T-cell (primary cell): Measurements from ENCODE around the gene TRAPPC3. TPM values are rescaled to one million over a fixed set of nuclear protein-coding genes. Genes with fewer than 3 reads are reported as not detected.

ENCODE experiments used
- ATAC-seq, 4 experiments: fragments of 200-7000 bp in 3 of 4; fragments of 150-1000 bp in 1 of 4; cut with Tn5 transposase; replicated peaks in 1 of 4; 1 replicate in 3 of 4; 2 replicates in 1 of 4; pipeline ENCODE4 v1.10.0; 2021; ENCODE audit warnings: moderate library complexity in 3 of 4, mild to moderate bottlenecking in 2 of 4, moderate number of reproducible peaks in 1 of 4
- CTCF ChIA-PET, 2 donors: fragments of 300-600 bp; sonication (Branson Sonifier 250); formaldehyde crosslinking; loops; one replicate each; lab custom pipeline; 2022; ENCODE audit warnings: antibody characterized with exemption in 2 of 2; lab: Charles Lee
- POLR2A ChIA-PET, 2 donors: fragments of 300-600 bp; sonication (Branson Sonifier 250); formaldehyde crosslinking; loops; one replicate each; lab custom pipeline; 2022; ENCODE audit warnings: antibody characterized with exemption in 2 of 2; lab: Charles Lee
- DNase-seq, 35 experiments: peaks; one replicate each; pipeline versions ENCODE4 v3.0.0 to v3.0.0-alpha.2; 2013 to 2023
- H3K27ac ChIP-seq: one replicate; pipeline ENCODE4 v1.5.1; 2013; ENCODE audit warnings: low read length
- H3K27me3 ChIP-seq, 2 experiments: replicated peaks in 1 of 2; 1 replicate in 1 of 2; 2 replicates in 1 of 2; pipeline versions ENCODE4 v1.6.1 to v1.7.0; 2013; ENCODE audit warnings: low read length in 1 of 2, mixed read lengths in 1 of 2; ENCODE audit not compliant: control insufficient read depth in 2 of 2, insufficient read depth in 2 of 2; ENCODE audit errors: extremely low read depth in 1 of 2
- H3K36me3 ChIP-seq, 2 donors: 1 replicate in 1 of 2; 2 replicates in 1 of 2; pipeline versions ENCODE4 v1.6.1 to v1.7.0; 2013; ENCODE audit warnings: low read length in 1 of 2; ENCODE audit not compliant: control insufficient read depth in 2 of 2, insufficient read depth in 1 of 2; ENCODE audit errors: extremely low read depth in 1 of 2
- H3K4me1 ChIP-seq, 2 experiments: 1 replicate in 1 of 2; 2 replicates in 1 of 2; pipeline versions ENCODE4 v1.6.1 to v1.7.0; 2013; ENCODE audit warnings: low read length in 2 of 2, mixed read lengths in 1 of 2; ENCODE audit not compliant: insufficient read depth in 2 of 2, control insufficient read depth in 1 of 2; ENCODE audit errors: extremely low read depth in 1 of 2
- H3K4me3 ChIP-seq, 2 donors: 1 replicate in 1 of 2; 2 replicates in 1 of 2; pipeline versions ENCODE4 v1.5.1 to v1.7.0; 2013; ENCODE audit warnings: mild to moderate bottlenecking in 2 of 2, low read length in 1 of 2, moderate library complexity in 1 of 2; ENCODE audit not compliant: control insufficient read depth in 1 of 2; ENCODE audit errors: extremely low read depth in 1 of 2
- H3K9me3 ChIP-seq: 2 replicates; pipeline ENCODE4 v1.7.0; 2013
- H3K27ac Mint-ChIP-seq, 2 donors: one replicate each; pipeline ENCODE4 v1.8.0; 2020 to 2021; ENCODE audit warnings: mild to moderate bottlenecking in 2 of 2, mixed read lengths in 2 of 2
- H3K27me3 Mint-ChIP-seq, 2 donors: one replicate each; pipeline ENCODE4 v1.8.0; 2021 to 2022; ENCODE audit warnings: mixed read lengths in 2 of 2
- H3K36me3 Mint-ChIP-seq: one replicate; pipeline ENCODE4 v1.8.0; 2021; ENCODE audit warnings: mixed read lengths
- H3K4me1 Mint-ChIP-seq, 3 donors: one replicate each; pipeline ENCODE4 v1.8.0; 2020 to 2022; ENCODE audit warnings: mixed read lengths in 3 of 3, mild to moderate bottlenecking in 1 of 3
- H3K4me3 Mint-ChIP-seq, 3 donors: one replicate each; pipeline ENCODE4 v1.8.0; 2020 to 2022; ENCODE audit warnings: mild to moderate bottlenecking in 3 of 3, mixed read lengths in 3 of 3, moderate library complexity in 3 of 3
- H3K9me3 Mint-ChIP-seq, 3 donors: one replicate each; pipeline ENCODE4 v1.8.0; 2020 to 2022; ENCODE audit warnings: mixed read lengths in 3 of 3
- WGBS: methylation state at CpG from one replicate; pipeline ENCODE4 v1.1.5; 2013; ENCODE audit warnings: missing lambda C conversion rate; ENCODE audit not compliant: insufficient coverage; 5-methylcytosine and 5-hydroxymethylcytosine counted together
- total RNA-seq, 35 experiments: library from RNA in 6 of 35; stranded (reverse) in 6 of 35; fragments of 120-200 nt in 1 of 35; gene quantifications; one replicate each; pipeline versions ENCODE4 v1.2.1 to v1.2.4 and lab custom pipeline; 2013 to 2026

The TRAPPC3 gene
- total RNA-seq, 5 donors from 2014 or later (not counting 1 experiment from before 2014, with no cell fraction given): 42.3 to 48.2 (median 44.6) TPM

DNA sequence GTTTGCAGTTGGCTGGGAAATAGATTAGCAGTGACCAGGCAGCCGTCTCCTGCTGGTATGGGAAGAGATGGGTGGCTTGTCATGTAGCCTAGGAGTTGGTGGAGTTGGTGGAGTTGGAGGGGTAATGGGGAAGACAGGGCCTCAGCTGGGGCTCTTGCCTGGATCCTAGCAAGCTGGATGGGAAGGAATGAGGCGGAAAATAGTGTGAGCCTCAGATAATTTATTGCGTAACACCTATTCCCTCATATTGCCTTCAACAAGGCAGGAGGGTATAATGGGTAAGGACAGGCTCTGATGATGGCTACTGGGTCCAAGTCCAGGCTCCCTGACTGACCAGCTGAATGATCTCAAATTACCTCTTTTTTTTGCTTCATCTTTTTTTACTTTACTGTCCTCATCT is 19.2 kb upstream of the TRAPPC3 start:
- Histone ChIP-seq H3K27me3 (no peaks in the 10 kb centered on the region), H3K9me3 (no peaks in the 10 kb centered on the region), H3K4me3 (no peak overlapping the region), H3K4me1 (peaks cover 7 to 57% of the 10 kb centered on the region in 2 experiments), H3K27ac (no peak overlapping the region), H3K36me3 (peaks cover 18 to 56% of the 10 kb centered on the region in 2 donors)
- ChIA-PET POLR2A (no interaction called here), CTCF (no interaction called here)
- H3K27me3 Mint-ChIP-seq: no peaks in the 10 kb centered on the region
- H3K27ac Mint-ChIP-seq: peak overlapping the region; percentile 76 to 87
- H3K4me3 Mint-ChIP-seq: no peak overlapping the region
- no peaks in the 10 kb centered on the region for H3K9me3 Mint-ChIP-seq
- H3K4me1 Mint-ChIP-seq: peaks cover 45 to 55% (median 52%) of the 10 kb centered on the region in 3 donors
- no peak for ATAC-seq
- DNase-seq: no peak
- peaks cover 45% of the 10 kb centered on the region for H3K36me3 Mint-ChIP-seq
- WGBS: 91% methylated on average over 1 of the region's 3 CpGs

DNA sequence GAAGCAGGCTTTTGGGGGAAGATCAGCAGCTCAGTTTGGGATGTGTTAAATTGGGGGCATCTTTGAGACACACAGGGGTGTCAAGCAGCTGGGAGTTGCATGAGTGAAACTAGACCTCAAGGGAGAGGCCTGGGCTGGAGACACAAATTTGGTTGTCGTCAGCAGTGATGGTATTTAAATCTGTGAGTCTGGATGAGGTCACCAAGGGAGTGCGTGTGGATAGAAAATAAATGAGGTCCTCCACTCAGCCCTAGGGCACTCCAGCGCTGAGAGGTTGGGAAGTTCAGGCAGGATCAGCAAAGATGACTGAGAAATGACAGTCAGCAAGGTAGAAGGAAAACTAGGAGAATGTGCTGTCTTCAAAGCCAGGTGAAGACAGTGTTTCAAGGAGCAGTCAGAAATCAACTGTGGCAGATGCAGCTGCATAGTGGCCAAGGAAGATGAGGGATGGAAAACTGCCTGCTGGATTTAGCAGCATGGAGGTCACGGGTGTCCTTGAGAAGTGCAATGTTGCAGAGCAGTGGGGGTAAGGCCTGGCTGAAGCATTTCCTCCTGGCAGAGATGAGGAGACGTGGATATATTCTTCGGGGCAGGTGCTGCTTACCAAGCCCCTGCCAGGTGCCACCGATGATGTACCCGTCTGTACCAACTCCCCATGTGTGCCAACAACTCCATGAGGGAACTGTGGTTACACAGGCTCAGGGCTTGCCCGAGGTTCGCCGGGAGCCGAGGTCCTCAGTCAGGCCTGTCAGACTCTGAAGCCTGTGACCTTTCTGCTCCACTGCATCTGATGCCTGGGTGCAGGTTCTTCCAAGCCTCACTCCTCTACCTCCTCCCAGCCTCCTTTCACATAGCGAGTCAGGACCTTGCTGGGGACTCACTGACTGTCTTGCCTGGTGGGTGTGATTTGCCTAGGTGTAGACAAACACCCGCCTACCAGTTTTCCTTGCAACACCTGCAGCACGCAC is 17.9 kb upstream of the TRAPPC3 start:
- Histone ChIP-seq H3K9me3 (no peaks in the 10 kb centered on the region), H3K4me3 (no peak overlapping the region), H3K27ac (no peak overlapping the region), H3K27me3 (no peaks in the 10 kb centered on the region), H3K4me1 (peaks cover 19 to 61% of the 10 kb centered on the region in 2 experiments), H3K36me3 (peaks cover 8 to 43% of the 10 kb centered on the region in 2 donors)
- ChIA-PET CTCF (interaction anchor here in 1 of 2 donors (0.9 kb wide), 1 partner anchor 18 kb away, joined by 4 read pairs; the partner anchor contains the start of gene TRAPPC3), POLR2A (no interaction called here)
- DNase-seq (no peak), ATAC-seq (no peak)
- peaks cover 55 to 63% (median 58%) of the 10 kb centered on the region in 3 donors for H3K4me1 Mint-ChIP-seq
- 90% methylated on average over 9 of the region's 15 CpGs for WGBS
- H3K4me3 Mint-ChIP-seq: peak overlapping the region in 1 of 3 donors; percentile 3
- no peaks in the 10 kb centered on the region for H3K27me3 Mint-ChIP-seq
- peaks cover 36% of the 10 kb centered on the region for H3K36me3 Mint-ChIP-seq
- no peaks in the 10 kb centered on the region for H3K9me3 Mint-ChIP-seq
- peak overlapping the region; percentile 44 to 63 for H3K27ac Mint-ChIP-seq

DNA sequence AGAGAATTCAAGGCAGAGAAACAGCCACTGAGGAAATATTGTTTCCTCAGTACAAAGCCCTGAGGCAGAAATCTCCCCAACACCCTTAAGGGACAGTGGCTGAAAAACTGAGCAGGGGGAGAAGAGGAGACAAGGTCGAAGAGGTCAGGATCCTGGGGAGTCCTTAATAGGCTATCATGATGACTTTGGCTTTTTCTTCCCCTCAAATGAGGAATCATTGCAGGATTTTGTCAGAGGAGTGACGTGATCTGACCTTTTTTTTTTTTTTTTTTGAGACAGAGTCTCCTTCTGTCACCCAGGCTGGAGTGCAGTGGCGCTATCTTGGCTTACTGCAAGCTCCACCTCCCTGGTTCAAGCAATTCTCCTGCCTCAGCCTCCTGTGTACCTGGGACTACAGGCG is 16.9 kb upstream of the TRAPPC3 start:
- ChIA-PET POLR2A (interaction anchor here in 1 of 2 donors (0.9 kb wide), 1 partner anchor 22 kb away, joined by 3 read pairs; no protein-coding TSS in a partner anchor), CTCF (interaction anchor here in 1 of 2 donors (0.9 kb wide), 1 partner anchor 17 kb away, joined by 4 read pairs; the partner anchor contains the start of gene TRAPPC3)
- Mint-ChIP-seq H3K9me3 (no peaks in the 10 kb centered on the region), H3K4me1 (peaks cover 66 to 74% (median 69%) of the 10 kb centered on the region in 3 donors), H3K27ac (peak overlapping the region; percentile 31 to 58), H3K27me3 (no peaks in the 10 kb centered on the region), H3K36me3 (peaks cover 28% of the 10 kb centered on the region), H3K4me3 (peak overlapping the region in 1 of 3 donors; percentile 3)
- Histone ChIP-seq H3K4me1 (peaks cover 30 to 72% of the 10 kb centered on the region in 2 experiments), H3K27me3 (no peaks in the 10 kb centered on the region), H3K4me3 (no peak overlapping the region), H3K27ac (no peak overlapping the region), H3K9me3 (no peaks in the 10 kb centered on the region), H3K36me3 (peaks cover 4 to 34% of the 10 kb centered on the region in 2 donors)
- WGBS: 60% methylated on average over 2 of the region's 4 CpGs
- ATAC-seq: no peak
- DNase-seq: no peak

DNA sequence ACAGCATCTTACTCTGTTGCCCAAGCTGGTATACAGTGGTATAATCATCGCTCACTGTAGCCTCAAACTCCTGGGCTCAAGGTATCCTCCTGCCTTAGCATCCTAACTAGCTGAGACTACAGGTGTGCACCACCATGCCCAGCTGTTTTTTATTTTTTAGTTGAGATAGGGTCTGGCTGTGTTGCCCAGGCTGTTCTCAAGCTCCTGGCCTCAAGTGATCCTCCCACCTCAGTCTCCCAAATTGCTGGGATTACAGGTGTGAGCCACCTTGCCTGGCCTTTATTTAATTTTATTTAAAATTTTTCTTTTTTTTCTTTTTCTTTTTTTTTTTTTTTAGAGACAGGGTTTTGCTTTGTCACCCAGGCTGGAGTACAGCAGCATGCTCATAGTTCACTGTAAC is 15.9 kb upstream of the TRAPPC3 start:
- H3K4me1 Mint-ChIP-seq: peaks cover 68 to 78% (median 76%) of the 10 kb centered on the region in 3 donors
- Histone ChIP-seq H3K27me3 (no peaks in the 10 kb centered on the region), H3K27ac (peak overlapping the region; percentile 20), H3K4me3 (no peak overlapping the region), H3K4me1 (peaks cover 36 to 79% of the 10 kb centered on the region in 2 experiments), H3K36me3 (peaks cover 0 to 24% of the 10 kb centered on the region in 2 donors), H3K9me3 (no peaks in the 10 kb centered on the region)
- DNase-seq (no peak), ATAC-seq (no peak)
- no peaks in the 10 kb centered on the region for H3K27me3 Mint-ChIP-seq
- ChIA-PET POLR2A (interaction anchor here in 1 of 2 donors (0.6 to 0.9 kb wide), 2 partner anchors 23 to 36 kb away, joined by 3 to 4 read pairs; no protein-coding TSS in a partner anchor), CTCF (interaction anchor here in 1 of 2 donors (0.7 kb wide), 1 partner anchor 9 kb away, joined by 3 read pairs; the partner anchor contains the start of gene MAP7D1)
- no peaks in the 10 kb centered on the region for H3K9me3 Mint-ChIP-seq
- WGBS: no CpG with 5 or more reads among the region's 1 CpG
- H3K36me3 Mint-ChIP-seq: peaks cover 22% of the 10 kb centered on the region
- peak overlapping the region in 1 of 2 donors; percentile 68 for H3K27ac Mint-ChIP-seq
- H3K4me3 Mint-ChIP-seq: no peak overlapping the region

DNA sequence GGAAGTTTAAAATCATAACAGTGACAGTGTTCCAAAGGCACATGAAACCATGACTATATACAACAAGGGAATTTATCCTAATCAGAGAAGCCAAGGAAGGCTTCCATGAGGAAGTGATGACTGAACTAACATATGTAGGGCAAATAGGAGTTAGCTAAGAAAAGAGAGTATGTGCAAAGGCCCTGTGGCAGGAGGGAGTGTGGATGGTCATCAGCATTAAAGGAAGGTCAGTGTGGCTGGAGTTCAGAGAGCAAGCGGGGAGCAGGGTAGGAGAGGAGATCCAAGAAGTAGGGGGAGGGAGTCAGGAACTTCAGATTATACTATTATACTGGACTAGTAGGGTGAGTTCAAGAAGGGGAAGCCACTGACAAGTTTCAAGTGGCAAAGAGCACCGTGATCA is 15.1 kb upstream of the TRAPPC3 start:
- peak overlapping the region; percentile 33 to 68 for H3K27ac Mint-ChIP-seq
- H3K9me3 Mint-ChIP-seq: no peaks in the 10 kb centered on the region
- WGBS: 93% methylated on average over 2 of the region's 2 CpGs
- Histone ChIP-seq H3K4me3 (no peak overlapping the region), H3K9me3 (no peaks in the 10 kb centered on the region), H3K4me1 (peaks cover 44 to 87% of the 10 kb centered on the region in 2 experiments), H3K36me3 (peaks cover 0 to 18% of the 10 kb centered on the region in 2 donors), H3K27me3 (no peaks in the 10 kb centered on the region), H3K27ac (peak overlapping the region; percentile 20)
- H3K36me3 Mint-ChIP-seq: peaks cover 22% of the 10 kb centered on the region
- peak overlapping the region in 1 of 3 donors; percentile 3 for H3K4me3 Mint-ChIP-seq
- peaks cover 74 to 82% (median 81%) of the 10 kb centered on the region in 3 donors for H3K4me1 Mint-ChIP-seq
- ChIA-PET CTCF (interaction anchor here in 1 of 2 donors (5.9 kb wide), 1 partner anchor 15 kb away, joined by 41 read pairs; the partner anchor contains the start of gene TRAPPC3), POLR2A (interaction anchor here in 1 of 2 donors (0.6 kb wide), 1 partner anchor 47 kb away, joined by 5 read pairs; no protein-coding TSS in a partner anchor)
- DNase-seq (no peak), ATAC-seq (no peak)
- H3K27me3 Mint-ChIP-seq: no peaks in the 10 kb centered on the region

DNA sequence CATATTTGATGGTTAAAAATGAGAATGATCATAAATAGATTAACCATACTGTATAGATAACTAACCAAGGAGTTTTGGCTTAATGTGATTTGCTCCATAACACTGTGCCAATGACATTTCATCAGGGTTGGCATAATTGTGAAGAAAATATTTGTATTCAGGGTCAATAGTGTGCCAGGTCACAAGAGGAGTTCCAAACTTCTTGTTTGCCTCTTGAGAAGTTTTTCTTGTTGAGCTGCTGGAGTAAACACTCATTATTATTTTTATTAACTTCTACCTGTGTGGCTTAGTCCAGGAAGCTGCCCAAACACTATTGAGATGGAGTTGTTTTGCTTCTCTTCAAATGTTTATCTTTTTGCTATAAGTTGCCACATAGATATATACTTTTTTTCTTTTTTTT is 14.1 kb upstream of the TRAPPC3 start:
- peaks cover 0 to 13% of the 10 kb centered on the region in 2 donors for H3K36me3 ChIP-seq
- no peaks in the 10 kb centered on the region for H3K9me3 Mint-ChIP-seq
- ChIA-PET CTCF (interaction anchor here (1.3 to 5.9 kb wide), 3 partner anchors 14 to 122 kb away, joined by 3 to 41 read pairs (median 7); partner anchors contain the start of gene TRAPPC3 (in 1 of the 2)), POLR2A (interaction anchor here (0.6 kb wide), 3 partner anchors 48 to 1848 kb away, joined by 4 to 6 read pairs (median 5); no protein-coding TSS in a partner anchor)
- no peaks in the 10 kb centered on the region for H3K27me3 ChIP-seq
- peak overlapping the region in 1 of 3 donors; percentile 35 for H3K4me3 Mint-ChIP-seq
- no peaks in the 10 kb centered on the region for H3K27me3 Mint-ChIP-seq
- no peaks in the 10 kb centered on the region for H3K9me3 ChIP-seq
- peaks cover 78 to 84% (median 83%) of the 10 kb centered on the region in 3 donors for H3K4me1 Mint-ChIP-seq
- ATAC-seq: no peak
- peak overlapping the region; percentile 89 for H3K27ac ChIP-seq
- H3K4me3 ChIP-seq: no peak overlapping the region
- no peak for DNase-seq
- peaks cover 25% of the 10 kb centered on the region for H3K36me3 Mint-ChIP-seq
- peaks cover 53 to 90% of the 10 kb centered on the region in 2 experiments for H3K4me1 ChIP-seq
- H3K27ac Mint-ChIP-seq: peak overlapping the region; percentile 96
